Mammary epithelial cell (primary cell): ENCODE results near the gene RNF111.

ENCODE experiments used
- CTCF ChIP-seq, 2 donors: IDR thresholded peaks in 1 of 2; conservative IDR thresholded peaks in 1 of 2; 2 replicates each; pipeline ENCODE4 v1.5.1; 2011 to 2012; ENCODE audit warnings: inconsistent platforms in 2 of 2, low read length in 2 of 2, mild to moderate bottlenecking in 2 of 2, control low read depth in 1 of 2, low read depth in 1 of 2; ENCODE audit not compliant: insufficient read depth in 1 of 2; ENCODE audit errors: extremely low read depth in 1 of 2
- EZH2 ChIP-seq: IDR thresholded peaks from 2 replicates; pipeline ENCODE4 v1.6.1; 2012; ENCODE audit warnings: low read length, inconsistent platforms, borderline replicate concordance

GRCh38 chr15:59002418-59002859, 15.0 kb downstream of the RNF111 start:
- TF ChIP-seq CTCF (conservative IDR thresholded peaks at IDR 0.05 in 1 of 2, IDR thresholded peaks at IDR 0.05 in 1 of 2; ENCODE audit: extremely low read depth in 1 of 2, insufficient read depth in 1 of 2, low read depth in 1 of 2, low read length in 2 of 2) (no peak), EZH2 (no peak)
